Cardiac muscle cell (in vitro differentiated cells and primary cell): ENCODE data around the gene DNAJB13. TPM values are rescaled to one million over a fixed set of nuclear protein-coding genes. Genes with fewer than 3 reads are reported as not detected.

Experiments used
- DNase-seq, 2 donors: peaks; one replicate each; pipeline versions ENCODE4 v3.0.0 to v3.0.0-alpha.2; 2010 to 2017; ENCODE audit warnings: low read depth in 1 of 2, low spot score in 1 of 2
- H3K27ac ChIP-seq: fragments of 200-600 bp; sonication (generic); 2 replicates; pipeline ENCODE4 v1.5.1; 2016
- H3K27me3 ChIP-seq: fragments of 200-600 bp; sonication (generic); 2 replicates; pipeline ENCODE4 v1.6.0; 2016; ENCODE audit warnings: control low read depth
- H3K36me3 ChIP-seq: fragments of 200-600 bp; sonication (generic); 2 replicates; pipeline ENCODE4 v1.5.1; 2016; ENCODE audit warnings: control low read depth
- H3K4me1 ChIP-seq: fragments of 200-600 bp; sonication (generic); 2 replicates; pipeline ENCODE4 v1.8.1; 2017; ENCODE audit warnings: low read depth, mild to moderate bottlenecking, mixed run types
- H3K4me3 ChIP-seq: fragments of 200-600 bp; sonication (generic); 2 replicates; pipeline ENCODE4 v1.5.1; 2016; ENCODE audit warnings: mild to moderate bottlenecking
- H3K9me3 ChIP-seq: fragments of 200-600 bp; sonication (generic); 2 replicates; pipeline ENCODE4 v1.5.1; 2017; ENCODE audit warnings: low read depth, mild to moderate bottlenecking, control low read depth
- CTCF ChIP-seq: IDR thresholded peaks from 2 replicates; pipeline ENCODE4 v1.5.1; 2012; ENCODE audit warnings: low read depth, mild to moderate bottlenecking, low read length
- polyA plus RNA-seq: library from polyadenylated mRNA; unstranded; fragments of >200 nt; fragmentation: Nextera tagmentation; extraction: Ambion mirVana; gene quantifications from 2 replicates; pipeline ENCODE4 v1.2.1, GENCODE V29; 2016
- total RNA-seq: library from RNA; depleted of rRNA; stranded (reverse); fragments of >200 nt; gene quantifications from 2 replicates; pipeline ENCODE4 v1.2.3, GENCODE V29; 2016

Gene DNAJB13
- total and polyA plus RNA-seq, 2 experiments from 2014 or later = 0.24 TPM; not detected in 1

GRCh38 chr11:73978576-73979086 is 27.8 kb downstream of the DNAJB13 start:
- no peak for TF ChIP-seq CTCF
- no peak for DNase-seq
- H3K9me3 ChIP-seq = no peaks in the 10 kb centered on the region
- H3K27ac ChIP-seq = no peak overlapping the region
- peaks cover 2% of the 10 kb centered on the region for H3K4me1 ChIP-seq
- H3K36me3 ChIP-seq = peaks cover 7% of the 10 kb centered on the region
- no peaks in the 10 kb centered on the region for H3K27me3 ChIP-seq
- no peak overlapping the region for H3K4me3 ChIP-seq

- Histone ChIP-seq H3K27me3 (no peaks in the 10 kb centered on the region), H3K4me1 (peaks cover 8% of the 10 kb centered on the region), H3K36me3 (peaks cover 7% of the 10 kb centered on the region), H3K4me3 (no peak overlapping the region), H3K27ac (no peak overlapping the region), H3K9me3 (no peaks in the 10 kb centered on the region)
- TF ChIP-seq CTCF = no peak
- no peak for DNase-seq
Observed at GRCh38 chr11:73980001-73980961, 29.5 kb downstream of the DNAJB13 start.

GRCh38 chr11:73981051-73981805 is 30.4 kb downstream of the DNAJB13 start:
- TF ChIP-seq CTCF = no peak
- H3K9me3 ChIP-seq = no peaks in the 10 kb centered on the region
- H3K36me3 ChIP-seq = peaks cover 3% of the 10 kb centered on the region
- no peak for DNase-seq
- H3K4me1 ChIP-seq = peaks cover 8% of the 10 kb centered on the region
- no peak overlapping the region for H3K4me3 ChIP-seq
- H3K27me3 ChIP-seq = no peaks in the 10 kb centered on the region
- H3K27ac ChIP-seq = no peak overlapping the region

GRCh38 chr11:73982595-73982989 is 31.8 kb downstream of the DNAJB13 start, which contains the start of gene UCP2:
TSS of gene UCP2 (minus strand) at chr11:73982843. CDS start at chr11:73978378, 4,465 bp downstream.
- Histone ChIP-seq H3K4me1 (peaks cover 8% of the 10 kb centered on the region), H3K9me3 (no peaks in the 10 kb centered on the region), H3K36me3 (no peaks in the 10 kb centered on the region), H3K4me3 (peak within 1 kb of the TSS; percentile 45), H3K27ac (peak within 1 kb of the TSS; percentile 58), H3K27me3 (no peaks in the 10 kb centered on the region)
- peak; percentile 76 to 92 for DNase-seq
- no peak for TF ChIP-seq CTCF

- H3K36me3 ChIP-seq = no peaks in the 10 kb centered on the region
- H3K27me3 ChIP-seq = no peaks in the 10 kb centered on the region
- H3K4me1 ChIP-seq = peaks cover 8% of the 10 kb centered on the region
- DNase-seq = peak; percentile 86 to 93
- no peak for TF ChIP-seq CTCF
- no peaks in the 10 kb centered on the region for H3K9me3 ChIP-seq
- peak overlapping the region; percentile 58 for H3K27ac ChIP-seq
- peak overlapping the region; percentile 45 for H3K4me3 ChIP-seq
Observed at GRCh38 chr11:73982990-73983740, 32.3 kb downstream of the DNAJB13 start.
